ENCODE data around the gene PKD2.
"Not testable (repeated sequence)": the region's sequence is repeated elsewhere in the genome, so short reads cannot be mapped to it uniquely, and the experiment has no call there.

The PKD2 gene

GRCh38 chr4:88025868-88026661 is 18.6 kb downstream of the PKD2 start:
- not testable (repeated sequence) for H3K4me3 ChIP-seq (ENCODE audit: low read depth, low read length)

- H3K4me3 ChIP-seq (ENCODE audit: low read depth, low read length), result no peak overlapping the region
Observed at GRCh38 chr4:88027611-88028608, 20.5 kb downstream of the PKD2 start.

GRCh38 chr4:88028946-88029345 is 21.5 kb downstream of the PKD2 start:
- no peak overlapping the region for H3K4me3 ChIP-seq (ENCODE audit: low read depth, low read length)

- no peak overlapping the region for H3K4me3 ChIP-seq (ENCODE audit: low read depth, low read length)
Observed at GRCh38 chr4:88029556-88029955, 22.1 kb downstream of the PKD2 start.

GRCh38 chr4:88030565-88031310 is 23.3 kb downstream of the PKD2 start:
- no peak overlapping the region for H3K4me3 ChIP-seq (ENCODE audit: low read depth, low read length)

GRCh38 chr4:88033309-88033708 is 25.9 kb downstream of the PKD2 start:
- H3K4me3 ChIP-seq (ENCODE audit: low read depth, low read length), result no peak overlapping the region

- H3K4me3 ChIP-seq (ENCODE audit: low read depth, low read length), result no peak overlapping the region
Observed at GRCh38 chr4:88035292-88035691, 27.9 kb downstream of the PKD2 start.

GRCh38 chr4:88037447-88037846 is 30.0 kb downstream of the PKD2 start:
- H3K4me3 ChIP-seq (ENCODE audit: low read depth, low read length), result no peak overlapping the region

- no peak overlapping the region for H3K4me3 ChIP-seq (ENCODE audit: low read depth, low read length)
Observed at GRCh38 chr4:88037936-88038335, 30.5 kb downstream of the PKD2 start.

GRCh38 chr4:88040707-88041106 is 33.3 kb downstream of the PKD2 start:
- H3K4me3 ChIP-seq (ENCODE audit: low read depth, low read length), result no peak overlapping the region

- H3K4me3 ChIP-seq (ENCODE audit: low read depth, low read length), result no peak overlapping the region
Observed at GRCh38 chr4:88041626-88042025, 34.2 kb downstream of the PKD2 start.

GRCh38 chr4:88043001-88043400 is 35.6 kb downstream of the PKD2 start:
- no peak overlapping the region for H3K4me3 ChIP-seq (ENCODE audit: low read depth, low read length)

- no peak overlapping the region for H3K4me3 ChIP-seq (ENCODE audit: low read depth, low read length)
Observed at GRCh38 chr4:88043586-88044340, 36.3 kb downstream of the PKD2 start.

GRCh38 chr4:88045021-88045420 is 37.6 kb downstream of the PKD2 start:
- H3K4me3 ChIP-seq (ENCODE audit: low read depth, low read length), result no peak overlapping the region

- no peak overlapping the region for H3K4me3 ChIP-seq (ENCODE audit: low read depth, low read length)
Observed at GRCh38 chr4:88054229-88054628, 46.8 kb downstream of the PKD2 start.

GRCh38 chr4:88054901-88055300 is 47.5 kb downstream of the PKD2 start:
- no peak overlapping the region for H3K4me3 ChIP-seq (ENCODE audit: low read depth, low read length)

- no peak overlapping the region for H3K4me3 ChIP-seq (ENCODE audit: low read depth, low read length)
Observed at GRCh38 chr4:88058295-88058694, 50.9 kb downstream of the PKD2 start.

GRCh38 chr4:88059766-88060165 is 52.3 kb downstream of the PKD2 start:
- H3K4me3 ChIP-seq (ENCODE audit: low read depth, low read length), result no peak overlapping the region

- H3K4me3 ChIP-seq (ENCODE audit: low read depth, low read length), result no peak overlapping the region
Observed at GRCh38 chr4:88060431-88060830, 53.0 kb downstream of the PKD2 start.

- H3K4me3 ChIP-seq (ENCODE audit: low read depth, low read length), result no peak overlapping the region
Observed at GRCh38 chr4:88062311-88062710, 54.9 kb downstream of the PKD2 start.

Measured in iPS-11a (cell line).